Adrenal gland (tissue), 12 donors: ENCODE results near the gene STRIP2. TPM values are rescaled to one million over a fixed set of nuclear protein-coding genes. Genes with fewer than 3 reads are reported as not detected.
A peak's percentile ranks its signal among the peaks of the same experiment; 100 is the strongest.

Source experiments
- DNase-seq, 7 donors: peaks; one replicate each; pipeline ENCODE4 v3.0.0-alpha.2; 2019 to 2020
- H3K27ac ChIP-seq, 5 donors: fragments of 200-600 bp; sonication (generic) in 4 of 5; 1 replicate in 3 of 5; 2 replicates in 2 of 5; pipeline versions ENCODE4 v1.5.1 to v1.8.0; 2016 to 2020; ENCODE audit warnings: mild to moderate bottlenecking in 1 of 5
- H3K27me3 ChIP-seq: fragments of 200-600 bp; 2 replicates; pipeline ENCODE4 v1.8.0; 2021
- H3K36me3 ChIP-seq, 2 donors: fragments of 200-600 bp; replicated peaks in 1 of 2; 1 replicate in 1 of 2; 2 replicates in 1 of 2; pipeline versions ENCODE4 v1.5.1 to v1.8.0; 2018 to 2022
- H3K4me1 ChIP-seq, 2 donors: fragments of 200-600 bp; replicated peaks in 1 of 2; 1 replicate in 1 of 2; 2 replicates in 1 of 2; pipeline versions ENCODE4 v1.5.1 to v1.8.0; 2018 to 2021
- H3K4me3 ChIP-seq, 4 donors: fragments of 200-600 bp; sonication (generic) in 3 of 4; one replicate each; pipeline ENCODE4 v1.5.1; 2016 to 2018
- H3K9me3 ChIP-seq, 3 donors: fragments of 200-600 bp; sonication (generic) in 1 of 3; replicated peaks in 1 of 3; 1 replicate in 2 of 3; 2 replicates in 1 of 3; pipeline versions ENCODE4 v1.5.1 to v1.8.0; 2016 to 2021
- CTCF ChIP-seq, 6 experiments: fragments of 450-650 bp in 4 of 6; fragments of 200-600 bp in 2 of 6; sonication (generic) in 1 of 6; IDR thresholded peaks; 1 replicate in 5 of 6; 2 replicates in 1 of 6; pipeline versions ENCODE4 v1.5.1 to v1.8.0; 2016 to 2021; ENCODE audit warnings: antibody characterized with exemption in 6 of 6, mild to moderate bottlenecking in 2 of 6, moderate library complexity in 1 of 6
- POLR2A ChIP-seq, 2 donors: fragments of 450-650 bp; IDR thresholded peaks; one replicate each; pipeline ENCODE4 v1.6.1; 2017; ENCODE audit warnings: antibody characterized with exemption in 2 of 2, mild to moderate bottlenecking in 2 of 2, moderate library complexity in 1 of 2
- WGBS, 4 donors: extraction: QIAGEN DNeasy Blood & Tissue Kit in 2 of 4; methylation state at CpG; one replicate each; pipeline versions ENCODE4 v1.1.5 to v1.1.7; 2013 to 2017; 5-methylcytosine and 5-hydroxymethylcytosine counted together
- intact Hi-C, 2 donors: fragments of 100-400 bp; cut with DNase I; formaldehyde crosslinking; loops; one replicate each; pipeline versions ENCODE4 v1.14.1 to v1.15.0; 2022 to 2023
- polyA plus RNA-seq, 3 donors: library from polyadenylated mRNA; stranded (reverse); fragments of 200-250 nt in 2 of 3; fragments of 350-450 nt in 1 of 3; fragmentation: Illumina TruSeq in 1 of 3; extraction: RNeasy Lipid Tissue Mini Kit (QIAGEN cat#74804) in 1 of 3; gene quantifications; one replicate each; pipeline ENCODE4 v1.2.3, GENCODE V29; 2013 to 2014
- total RNA-seq, 9 donors: library from RNA; depleted of rRNA in 4 of 9; stranded (reverse); fragments of >200 nt in 4 of 9; fragments of 120-200 nt in 1 of 9; fragmentation: NEBNext Ultra II Directional in 1 of 9; extraction: Animal tissue kit (Norgen Biotek cat#: 25700) in 1 of 9; gene quantifications; one replicate each; pipeline versions ENCODE4 v1.1.0 to v1.2.4, GENCODE V29; 2013 to 2023
- donor health status: healthy with polysubstance abuse.
- donor health status: Bipolar disorder and iron deficiency.
- donor health status: DM: yes; HTN: yes; CAD: no.
- donor health status: DM: no; HTN: no; CAD: no.
- donor health status: DM: no; HTN: no; CAD: no.
- donor health status: DM: yes; HTN: yes; CAD: no.

STRIP2 gene
- total and polyA plus RNA-seq, 12 donors = 0.67 to 10.1 (median 3.7) TPM

- H3K4me1 ChIP-seq = peaks cover 9 to 10% of the 10 kb centered on the region in 2 donors
- H3K4me3 ChIP-seq = no peak overlapping the region
- H3K36me3 ChIP-seq = no peaks in the 10 kb centered on the region
- no peaks in the 10 kb centered on the region for H3K9me3 ChIP-seq
- no peak for TF ChIP-seq POLR2A (IDR thresholded peaks at IDR 0.05)
- TF ChIP-seq CTCF (IDR thresholded peaks at IDR 0.05) = no peak
- H3K27ac ChIP-seq = peak overlapping the region in 4 of 5 donors; percentile 18 to 61 (median 32)
- intact Hi-C loops = no loop called here
- WGBS, 4 donors = 57 to 75% (median 62%) methylated on average over 4 of the region's 4 CpGs
- no peaks in the 10 kb centered on the region for H3K27me3 ChIP-seq
- DNase-seq = peak in 4 of 7 donors; percentile 8 to 29 (median 17)
Measured at GRCh38 chr7:129394982-129395914, 39.0 kb upstream of the STRIP2 start.

- H3K4me3 ChIP-seq = no peak overlapping the region
- WGBS, 4 donors = 80 to 94% (median 89%) methylated on average over 1 of the region's 1 CpG; no CpG with 5 or more reads in 1 of the 4 donors
- no peaks in the 10 kb centered on the region for H3K36me3 ChIP-seq
- H3K4me1 ChIP-seq = no peaks in the 10 kb centered on the region
- TF ChIP-seq CTCF (IDR thresholded peaks at IDR 0.05) (no peak), POLR2A (IDR thresholded peaks at IDR 0.05) (no peak)
- no peaks in the 10 kb centered on the region for H3K9me3 ChIP-seq
- H3K27ac ChIP-seq = no peak overlapping the region
- intact Hi-C loops = no loop called here
- DNase-seq = no peak
- H3K27me3 ChIP-seq = no peaks in the 10 kb centered on the region
Measured at GRCh38 chr7:129401228-129401966, 32.8 kb upstream of the STRIP2 start.

- Histone ChIP-seq H3K4me1 (no peaks in the 10 kb centered on the region), H3K27me3 (no peaks in the 10 kb centered on the region), H3K27ac (no peak overlapping the region), H3K4me3 (no peak overlapping the region), H3K36me3 (no peaks in the 10 kb centered on the region), H3K9me3 (no peaks in the 10 kb centered on the region)
- DNase-seq = no peak
- intact Hi-C loops = no loop called here
- WGBS, 4 donors = 83 to 93% (median 89%) methylated on average over 3 of the region's 3 CpGs
- no peak for TF ChIP-seq CTCF (IDR thresholded peaks at IDR 0.05)
- no peak for TF ChIP-seq POLR2A (IDR thresholded peaks at IDR 0.05)
Measured at GRCh38 chr7:129401967-129402860, 32.0 kb upstream of the STRIP2 start.
